T-helper 1 cell treated with Interleukin-12 subunit alpha and Interleukin-12 subunit beta and Interleukin-4 antibody, amounts not matched to agents 30 ng/mL and 1 ng/mL, for 36 hours (primary cell): ENCODE measurements around the gene ENAM. TPM values are rescaled to one million over a fixed set of nuclear protein-coding genes. Genes with fewer than 3 reads are reported as not detected.
"Not testable (repeated sequence)": the region's sequence is repeated elsewhere in the genome, so short reads cannot be mapped to it uniquely, and the experiment has no call there.

Experiments
- intact Hi-C: fragments of 100-400 bp; cut with micrococcal nuclease; formaldehyde crosslinking; loops from one replicate; pipeline ENCODE4 v1.15.1; 2024
- total RNA-seq: library from RNA; stranded (reverse); gene quantifications from 2 replicates; pipeline ENCODE4 v1.2.3, GENCODE V29; 2022

Gene ENAM
- total RNA-seq, 1 donor from 2014 or later: not detected

DNA sequence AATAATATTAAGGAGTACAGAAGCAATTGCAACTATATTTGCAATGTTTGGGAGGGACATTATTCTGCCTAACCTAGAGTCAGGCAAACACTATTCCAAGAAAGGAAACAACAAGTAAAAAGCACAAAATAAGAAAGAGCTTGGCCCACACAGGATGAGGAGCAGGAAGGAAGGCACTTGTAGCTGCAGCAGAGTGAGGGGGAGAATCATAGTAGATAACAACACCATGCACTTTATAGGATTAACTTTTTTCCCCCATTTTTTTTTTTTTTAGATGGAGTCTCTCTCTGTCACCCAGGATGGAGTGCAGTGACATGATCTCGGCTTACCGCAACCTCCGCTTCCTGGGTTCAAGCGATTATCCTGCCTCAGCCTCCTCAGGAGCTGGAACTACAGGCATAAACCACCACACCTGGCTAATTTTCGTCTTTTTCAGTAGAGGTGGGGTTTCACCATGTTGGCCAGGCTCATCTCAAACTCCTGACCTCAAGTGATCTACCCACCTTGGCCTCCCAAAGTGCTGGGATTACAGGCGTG is 48.1 kb downstream of the ENAM start:
- intact Hi-C loops: no loop called here

DNA sequence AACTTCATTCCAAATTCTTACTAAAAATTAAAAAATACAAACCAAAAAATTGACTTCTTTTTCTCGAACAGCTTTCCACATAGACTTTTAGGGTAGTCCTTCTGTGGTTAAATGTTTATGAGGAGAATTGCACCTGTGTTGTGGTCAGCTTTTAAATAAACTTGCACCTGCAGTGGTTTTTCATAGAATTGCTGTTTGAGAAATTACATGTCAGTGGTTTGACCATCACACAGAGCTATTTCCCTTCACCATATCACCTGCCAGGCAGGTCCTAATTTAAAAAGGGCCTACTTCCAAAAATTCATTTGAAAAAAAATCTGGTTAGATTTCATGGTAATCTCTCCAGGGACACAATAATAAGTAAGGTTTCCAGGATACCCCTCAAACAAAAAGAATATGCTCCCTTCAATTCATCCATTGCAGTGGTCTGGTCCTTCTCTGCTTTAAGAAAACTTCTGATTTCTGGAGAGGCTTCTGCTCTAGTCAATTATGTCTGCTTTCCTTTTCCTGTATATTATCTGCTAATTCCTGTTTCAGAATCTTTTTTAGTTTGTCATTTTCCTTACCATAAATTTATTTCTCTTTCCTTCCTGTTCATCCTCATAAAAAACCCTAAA is 49.9 kb downstream of the ENAM start:
- intact Hi-C loops: no loop called here

DNA sequence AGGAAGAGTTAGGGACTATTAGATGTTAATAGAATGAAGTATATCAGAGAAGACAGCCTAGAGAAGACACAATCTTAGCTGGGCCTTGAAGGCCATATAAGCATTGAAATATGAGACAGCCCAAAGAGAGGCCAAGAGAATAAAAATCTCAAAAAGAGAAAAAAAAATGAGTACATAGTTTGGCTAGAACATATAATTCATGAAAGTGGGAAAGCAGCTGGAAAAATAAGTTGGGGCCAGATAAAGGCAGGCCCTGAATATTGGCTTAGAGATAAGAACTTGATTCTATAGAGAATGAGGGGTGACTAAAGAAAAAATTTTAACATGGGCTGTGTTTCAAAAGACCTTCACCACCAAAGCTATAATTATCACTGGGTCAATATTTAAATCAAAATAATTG is 52.4 kb downstream of the ENAM start:
- intact Hi-C loops: loop anchor here (10.0 kb wide), 1 partner anchor 916 kb away; the partner anchor contains the start of gene SULT1B1

DNA sequence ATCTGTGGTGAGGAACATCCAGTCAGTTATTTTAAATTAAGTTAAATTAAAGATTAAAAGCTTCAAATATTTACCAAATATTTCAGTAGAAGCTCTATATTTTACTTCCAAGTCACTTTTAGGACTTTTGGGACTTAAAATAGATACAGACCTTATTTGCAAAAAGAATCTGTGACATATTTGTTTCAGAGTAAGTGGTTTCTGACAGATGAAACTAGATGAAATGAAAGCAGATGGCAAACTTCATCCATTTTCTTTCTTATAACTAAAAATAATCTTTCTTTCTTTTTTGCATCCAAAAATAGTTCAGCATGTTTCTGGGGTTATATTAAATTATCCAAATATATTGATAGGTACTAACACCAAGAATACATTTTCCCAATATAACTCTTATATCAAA is 53.2 kb downstream of the ENAM start:
- intact Hi-C loops: loop anchor here (10.0 kb wide), 1 partner anchor 917 kb away; the partner anchor contains the start of gene SULT1B1

DNA sequence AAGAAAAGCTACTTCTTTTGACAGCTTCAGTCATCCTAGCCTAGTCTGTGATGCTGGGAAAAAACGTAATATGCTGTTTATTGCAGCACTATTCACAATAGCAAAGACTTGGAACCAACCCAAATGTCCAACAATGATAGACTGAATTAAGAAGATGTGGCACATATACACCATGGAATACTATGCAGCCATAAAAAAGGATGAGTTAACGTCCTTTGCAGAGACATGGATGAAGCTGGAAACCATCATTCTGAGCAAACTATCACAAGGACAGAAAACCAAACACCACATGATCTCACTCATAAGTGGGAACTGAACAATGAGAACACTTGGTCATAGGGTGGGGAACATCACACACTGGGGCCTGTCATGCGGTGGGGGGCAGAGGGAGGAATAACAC is 53.6 kb downstream of the ENAM start:
- intact Hi-C loops: loop anchor here (10.0 kb wide), 1 partner anchor 917 kb away; the partner anchor contains the start of gene SULT1B1

DNA sequence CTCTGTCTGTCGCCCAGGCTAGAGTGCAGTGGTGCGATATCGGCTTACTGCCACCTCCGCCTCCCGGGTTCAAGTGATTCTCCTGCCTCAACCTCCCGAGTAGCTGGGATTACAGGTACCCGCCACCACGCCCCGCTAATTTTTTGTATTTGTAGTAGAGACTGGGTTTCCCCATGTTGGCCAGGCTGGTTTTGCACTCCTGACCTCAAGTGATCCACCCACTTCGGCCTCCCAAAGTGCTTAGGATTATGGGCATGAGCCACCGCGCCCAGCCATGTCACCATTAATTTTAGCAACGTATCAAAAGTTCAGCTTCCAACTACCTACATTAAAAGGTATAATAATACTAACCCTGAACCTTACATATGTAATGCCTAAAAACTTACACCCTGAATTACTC is 58.8 kb downstream of the ENAM start:
- intact Hi-C loops: loop anchor here (10.0 kb wide), 1 partner anchor 923 kb away; the partner anchor contains the start of gene SULT1B1

DNA sequence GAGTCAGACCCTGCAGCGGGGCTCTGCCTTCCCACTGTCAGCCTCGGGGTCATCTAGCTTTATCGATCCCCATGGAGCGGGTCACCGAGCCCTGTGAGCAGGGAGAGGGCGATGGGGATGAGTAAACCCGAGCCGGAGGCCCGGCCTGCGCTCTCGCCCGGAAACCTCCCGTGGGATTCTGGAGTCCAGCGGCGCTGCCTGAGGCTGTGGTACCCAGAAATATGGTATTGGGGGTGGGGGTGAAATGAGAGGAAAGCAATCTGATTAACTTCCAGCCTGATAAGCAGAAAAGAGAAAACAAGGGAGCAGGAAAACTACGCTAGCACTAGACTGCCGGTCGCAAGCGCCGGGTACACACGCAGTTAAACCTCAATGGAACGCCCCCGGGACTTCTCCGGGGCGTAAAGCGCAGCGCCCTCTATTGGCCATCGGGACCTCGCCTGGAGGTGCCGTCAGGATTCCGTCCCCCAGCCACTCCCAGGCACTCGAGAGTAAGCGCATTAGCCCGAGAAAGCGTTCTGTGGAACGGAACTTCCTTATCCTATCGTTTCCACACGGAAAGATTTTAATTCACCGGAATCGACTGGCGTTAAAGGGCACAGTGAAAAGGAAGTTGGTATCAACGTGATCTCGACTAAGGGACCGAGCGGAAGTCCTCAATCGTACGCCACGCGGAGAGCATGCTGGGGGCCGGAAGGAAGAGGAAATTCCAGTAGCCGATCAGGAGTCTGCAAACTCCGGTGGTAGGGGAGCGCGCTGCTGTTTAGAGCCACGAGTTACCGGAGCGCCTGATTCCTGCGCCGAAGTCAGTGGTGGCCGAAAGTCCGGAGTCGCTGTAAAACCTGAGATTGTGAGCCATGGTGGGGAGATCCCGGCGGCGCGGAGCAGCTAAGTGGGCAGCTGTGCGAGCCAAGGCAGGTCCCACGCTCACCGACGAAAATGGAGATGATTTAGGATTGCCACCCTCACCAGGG is 59.6 kb downstream of the ENAM start, which contains the start of gene UTP3:
TSS of gene UTP3 (plus strand) at position 712 of the 974 bp plus-strand sequence. CDS start at position 858, 146 bp downstream.
- intact Hi-C loops: loop anchor here (1.0 to 10.0 kb wide), 11 partner anchors 17 to 923 kb away; partner anchors contain the start of genes DCK, GRSF1, MOB1B and SULT1B1

DNA sequence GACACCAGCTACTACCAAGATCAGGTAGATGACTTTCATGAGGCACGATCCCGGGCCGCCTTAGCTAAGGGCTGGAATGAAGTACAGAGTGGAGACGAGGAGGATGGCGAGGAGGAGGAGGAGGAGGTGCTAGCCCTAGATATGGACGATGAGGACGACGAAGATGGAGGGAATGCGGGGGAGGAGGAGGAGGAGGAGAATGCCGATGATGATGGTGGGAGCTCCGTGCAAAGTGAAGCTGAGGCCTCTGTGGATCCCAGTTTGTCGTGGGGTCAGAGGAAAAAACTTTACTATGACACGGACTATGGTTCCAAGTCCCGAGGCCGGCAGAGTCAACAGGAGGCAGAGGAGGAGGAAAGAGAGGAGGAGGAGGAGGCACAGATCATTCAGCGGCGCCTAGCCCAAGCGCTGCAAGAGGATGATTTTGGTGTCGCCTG is 60.3 kb downstream of the ENAM start:
- intact Hi-C loops: loop anchor here (1.0 to 10.0 kb wide), 11 partner anchors 16 to 924 kb away; partner anchors contain the start of genes DCK, GRSF1, MOB1B and SULT1B1

DNA sequence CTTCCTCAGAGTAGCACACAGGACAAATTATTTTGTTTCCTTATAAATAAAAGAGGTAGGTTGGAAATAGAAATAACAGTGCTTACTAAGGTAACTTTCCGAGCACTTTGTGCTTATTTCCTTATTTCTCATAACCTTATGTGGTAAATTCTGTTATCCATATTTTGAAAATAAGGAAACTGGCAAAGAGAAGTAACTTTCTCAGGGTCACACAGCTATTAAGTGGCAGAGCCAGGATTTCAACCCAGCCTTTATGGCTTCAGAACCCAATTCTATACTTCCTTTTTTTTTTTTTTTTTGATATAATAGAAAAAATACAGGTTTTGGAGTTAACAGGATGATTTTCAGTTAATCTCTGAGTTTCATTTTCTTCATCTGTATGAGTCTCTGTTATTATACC is 63.1 kb downstream of the ENAM start:
- intact Hi-C loops: no loop called here

DNA sequence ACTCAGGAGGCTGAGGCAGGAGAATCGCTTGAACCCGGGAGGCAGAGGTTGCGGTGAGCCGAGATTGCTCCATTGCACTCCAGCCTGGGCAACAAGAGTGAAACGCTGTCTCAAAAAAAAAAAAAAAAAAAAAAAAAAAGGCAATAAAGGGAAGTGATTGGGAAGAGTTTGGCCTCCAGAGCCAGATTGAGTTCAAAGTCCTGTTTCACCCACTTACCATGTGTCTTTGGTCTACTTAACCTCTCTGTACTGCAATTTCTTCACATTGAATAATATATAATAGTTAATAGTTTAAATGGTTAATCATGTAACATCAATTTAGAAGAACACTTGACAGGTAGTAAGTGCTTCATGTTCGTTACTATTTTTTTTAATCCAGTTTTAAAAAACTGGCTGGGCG is 66.1 kb downstream of the ENAM start:
- intact Hi-C loops: not testable (repeated sequence)

Other genes starting within 250 kb of the ENAM start
- gene SMR3B, start 245.6 kb upstream of the ENAM start, total RNA-seq: not detected in 2 replicates
- gene OPRPN, start 230.8 kb upstream of the ENAM start, total RNA-seq: not detected in 2 replicates
- not detected in 2 replicates for gene MUC7, start 156.5 kb upstream of the ENAM start, total RNA-seq
- not detected in 2 replicates for gene AMTN, start 110.2 kb upstream of the ENAM start, total RNA-seq
- gene AMBN, start 36.5 kb upstream of the ENAM start, total RNA-seq: not detected in 2 replicates
- gene JCHAIN, start 37.8 kb downstream of the ENAM start, total RNA-seq: not detected in 2 replicates
- 30.5 and 32.4 TPM in 2 replicates for gene UTP3, start 59.8 kb downstream of the ENAM start, total RNA-seq
- gene RUFY3, start 93.2 kb downstream of the ENAM start, total RNA-seq: 9.3 and 13.5 TPM in 2 replicates
- 70.0 and 71.3 TPM in 2 replicates for gene GRSF1, start 211.1 kb downstream of the ENAM start, total RNA-seq